OCI-LY1 (cell line): ENCODE data around the gene CCR3.

Experiments
- H2AFZ ChIP-seq: fragments of 200-600 bp; sonication (generic), shearing (Covaris generic); 2 replicates; pipeline ENCODE4 v1.6.0; 2014; ENCODE audit warnings: antibody characterized with exemption, mild to moderate bottlenecking, low read length
- H3F3A ChIP-seq: fragments of 200-600 bp; sonication (generic), shearing (Covaris generic); 2 replicates; pipeline ENCODE4 v1.6.0; 2014; ENCODE audit warnings: mild to moderate bottlenecking, antibody characterized with exemption, low read length, moderate library complexity; ENCODE audit not compliant: insufficient read depth
- H3K27ac ChIP-seq: fragments of 200-600 bp; sonication (generic); 2 replicates; pipeline ENCODE4 v1.5.1; 2014; ENCODE audit warnings: low read length, mixed run types, mild to moderate bottlenecking, low read depth; ENCODE audit not compliant: poor library complexity, severe bottlenecking
- H3K27me3 ChIP-seq: fragments of 200-600 bp; sonication (generic); 2 replicates; pipeline ENCODE4 v1.6.0; 2014; ENCODE audit warnings: antibody characterized with exemption, mild to moderate bottlenecking, low read length, moderate library complexity; ENCODE audit not compliant: insufficient read depth
- H3K36me3 ChIP-seq: fragments of 200-600 bp; sonication (generic); 2 replicates; pipeline ENCODE4 v1.6.1; 2014; ENCODE audit warnings: mild to moderate bottlenecking, antibody characterized with exemption, low read length, moderate library complexity, mixed read lengths; ENCODE audit not compliant: insufficient read depth
- H3K4me1 ChIP-seq: fragments of 200-600 bp; sonication (generic); 2 replicates; pipeline ENCODE4 v1.5.1; 2014; ENCODE audit warnings: mild to moderate bottlenecking, low read length, moderate library complexity; ENCODE audit not compliant: insufficient read depth, severe bottlenecking
- H3K4me2 ChIP-seq: fragments of 200-600 bp; sonication (generic), shearing (Covaris generic); 2 replicates; pipeline ENCODE4 v1.6.1; 2014; ENCODE audit warnings: low read length
- H3K4me3 ChIP-seq: fragments of 200-600 bp; sonication (generic); 2 replicates; pipeline ENCODE4 v1.5.1; 2014; ENCODE audit warnings: low read length, low read depth, mild to moderate bottlenecking, mixed read lengths; ENCODE audit not compliant: poor library complexity, severe bottlenecking
- H3K79me2 ChIP-seq: fragments of 200-600 bp; shearing (Covaris generic); 2 replicates; pipeline ENCODE4 v1.6.1; 2016; ENCODE audit warnings: mixed run types, low read length, mixed read lengths; ENCODE audit not compliant: insufficient read depth
- H3K9ac ChIP-seq: fragments of 200-600 bp; sonication (generic), shearing (Covaris generic); 2 replicates; pipeline ENCODE4 v1.6.1; 2014; ENCODE audit warnings: mild to moderate bottlenecking, low read length, mixed read lengths
- H3K9me2 ChIP-seq: fragments of 200-600 bp; sonication (generic), shearing (Covaris generic); 2 replicates; pipeline ENCODE4 v1.6.1; 2014; ENCODE audit warnings: low read depth, mild to moderate bottlenecking, low read length, mixed read lengths
- H3K9me3 ChIP-seq: fragments of 200-600 bp; shearing (Covaris generic); 2 replicates; pipeline ENCODE4 v1.6.1; 2014; ENCODE audit warnings: low read length, mixed read lengths
- H4K20me1 ChIP-seq: fragments of 200-600 bp; sonication (generic), shearing (Covaris generic); 2 replicates; pipeline ENCODE4 v1.6.0; 2016; ENCODE audit warnings: mild to moderate bottlenecking, low read length; ENCODE audit not compliant: insufficient read depth
- CTCF ChIP-seq: fragments of 200-600 bp; sonication (generic), shearing (Covaris generic); IDR thresholded peaks from 2 replicates; pipeline ENCODE4 v1.5.1; 2017; ENCODE audit warnings: mild to moderate bottlenecking, antibody characterized with exemption, low read length, moderate library complexity, mixed read lengths
- EZH2 ChIP-seq: fragments of 200-600 bp; sonication (generic), shearing (Covaris generic); IDR thresholded peaks from 2 replicates; pipeline ENCODE4 v1.8.0; 2017; ENCODE audit warnings: borderline replicate concordance, mixed run types, mild to moderate bottlenecking, antibody characterized with exemption, low read length, moderate library complexity, mixed read lengths

CCR3 gene

GRCh38 chr3:46282041-46282440 is 39.8 kb downstream of the CCR3 start:
- Histone ChIP-seq H3K27ac (no peak overlapping the region), H3K79me2 (no peaks in the 10 kb centered on the region), H2AFZ (no peak overlapping the region), H3K36me3 (no peaks in the 10 kb centered on the region), H3K27me3 (0 out of 2 replicates have a peak, but pooled peaks cover 5% of the 10 kb centered on the region), H4K20me1 (no peaks in the 10 kb centered on the region), H3K9me2 (no peaks in the 10 kb centered on the region), H3K9me3 (0 out of 2 replicates have a peak, but pooled peaks cover 3% of the 10 kb centered on the region), H3K4me2 (no peak overlapping the region), H3F3A (no peaks in the 10 kb centered on the region), H3K9ac (no peak overlapping the region), H3K4me3 (no peak overlapping the region), H3K4me1 (no peaks in the 10 kb centered on the region)
- no peak for TF ChIP-seq CTCF

GRCh38 chr3:46282696-46283095 is 40.4 kb downstream of the CCR3 start:
- Histone ChIP-seq H2AFZ (no peak overlapping the region), H3K4me1 (no peaks in the 10 kb centered on the region), H3K27ac (no peak overlapping the region), H3K79me2 (no peaks in the 10 kb centered on the region), H3K9ac (no peak overlapping the region), H3F3A (no peaks in the 10 kb centered on the region), H4K20me1 (no peaks in the 10 kb centered on the region), H3K27me3 (0 out of 2 replicates have a peak, but pooled peaks cover 5% of the 10 kb centered on the region), H3K4me3 (no peak overlapping the region), H3K9me2 (no peaks in the 10 kb centered on the region), H3K9me3 (0 out of 2 replicates have a peak, but pooled peaks cover 3% of the 10 kb centered on the region), H3K4me2 (no peak overlapping the region), H3K36me3 (no peaks in the 10 kb centered on the region)
- TF ChIP-seq CTCF, result no peak
- TF ChIP-seq EZH2, result no peak

- Histone ChIP-seq H3F3A (no peaks in the 10 kb centered on the region), H3K4me3 (no peak overlapping the region), H3K9me3 (0 out of 2 replicates have a peak, but pooled peaks cover 3% of the 10 kb centered on the region), H3K36me3 (no peaks in the 10 kb centered on the region), H3K4me2 (no peak overlapping the region), H3K9me2 (no peaks in the 10 kb centered on the region), H3K4me1 (no peaks in the 10 kb centered on the region), H3K27me3 (0 out of 2 replicates have a peak, but pooled peaks cover 5% of the 10 kb centered on the region), H3K27ac (no peak overlapping the region), H3K79me2 (no peaks in the 10 kb centered on the region), H3K9ac (no peak overlapping the region), H2AFZ (no peak overlapping the region), H4K20me1 (no peaks in the 10 kb centered on the region)
- no peak for TF ChIP-seq CTCF
- no peak for TF ChIP-seq EZH2
Observed at GRCh38 chr3:46283881-46284450, 41.7 kb downstream of the CCR3 start.
